ENCODE measurements around the gene KCNG3. TPM values are rescaled to one million over a fixed set of nuclear protein-coding genes. Genes with fewer than 3 reads are reported as not detected.
A peak's percentile ranks its signal among the peaks of the same experiment; 100 is the strongest.

KCNG3 gene, protein sequence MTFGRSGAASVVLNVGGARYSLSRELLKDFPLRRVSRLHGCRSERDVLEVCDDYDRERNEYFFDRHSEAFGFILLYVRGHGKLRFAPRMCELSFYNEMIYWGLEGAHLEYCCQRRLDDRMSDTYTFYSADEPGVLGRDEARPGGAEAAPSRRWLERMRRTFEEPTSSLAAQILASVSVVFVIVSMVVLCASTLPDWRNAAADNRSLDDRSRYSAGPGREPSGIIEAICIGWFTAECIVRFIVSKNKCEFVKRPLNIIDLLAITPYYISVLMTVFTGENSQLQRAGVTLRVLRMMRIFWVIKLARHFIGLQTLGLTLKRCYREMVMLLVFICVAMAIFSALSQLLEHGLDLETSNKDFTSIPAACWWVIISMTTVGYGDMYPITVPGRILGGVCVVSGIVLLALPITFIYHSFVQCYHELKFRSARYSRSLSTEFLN
- 0.17 TPM for polyA plus RNA-seq (2013, experiment 1 of 2)
- polyA plus RNA-seq (2013, experiment 2 of 2), result 0.17 TPM

DNA sequence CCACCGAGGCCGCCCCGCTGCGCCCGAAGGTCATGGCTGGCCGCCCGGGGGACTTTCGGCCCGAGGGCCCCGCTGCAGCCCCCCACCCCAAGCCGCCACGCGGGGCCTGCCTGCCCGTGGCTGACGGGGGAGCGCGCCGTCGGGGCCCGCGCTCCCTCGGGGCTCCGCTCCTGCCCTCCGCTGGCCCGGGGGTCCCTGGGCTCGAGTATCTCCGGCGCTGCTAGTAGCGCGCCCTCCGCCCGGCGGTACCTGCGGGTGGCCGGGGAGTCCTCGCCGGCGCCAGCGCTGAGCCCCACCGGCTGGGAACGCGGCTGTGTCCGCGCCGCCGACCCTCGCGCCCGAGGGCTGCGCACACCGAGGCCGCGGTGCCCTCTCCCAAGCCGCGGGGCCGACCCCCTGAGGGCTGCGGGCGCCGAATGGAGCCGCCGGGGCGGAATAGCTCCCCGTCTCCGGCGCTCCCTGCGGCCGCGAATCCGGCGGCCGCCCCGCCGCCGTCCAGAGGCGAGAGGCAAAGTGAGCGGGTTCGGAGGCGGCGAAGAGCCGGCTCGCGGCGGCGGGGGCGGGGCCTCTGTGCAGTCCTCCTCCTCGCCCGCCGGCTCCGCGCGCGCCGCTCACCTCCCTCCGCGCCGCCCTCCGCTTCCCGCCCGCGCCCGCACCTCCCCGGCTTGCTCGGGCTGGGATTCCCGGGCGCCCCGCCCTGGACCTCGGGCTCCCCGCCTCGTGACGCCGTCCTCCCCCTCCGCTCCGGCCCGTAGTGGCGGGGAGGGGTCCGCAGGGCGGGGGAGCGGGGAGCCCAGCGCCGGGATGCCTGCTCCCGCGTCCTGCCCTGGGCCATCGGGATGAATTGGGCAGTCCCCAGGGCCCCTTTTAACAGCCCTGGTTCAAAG is at the start of gene KCNG3:
KCNG3 (minus strand) TSS at position 515 of the 887 bp plus-strand sequence; CDS start at position 34, 481 bp downstream.
- Histone ChIP-seq H3K4me1 (ENCODE audit: control insufficient read depth in 2 of 2, insufficient read depth in 1 of 2, low read depth in 1 of 2, low read length in 2 of 2) (peaks cover 0 to 4% of the 10 kb centered on the region in 2 donors), H2BK5ac (ENCODE audit: low read length) (no peak within 1 kb of the TSS), H3K27me3 (ENCODE audit: control insufficient read depth in 3 of 3, insufficient read depth in 3 of 3, low read depth in 1 of 3, low read length in 3 of 3) (peaks cover 14 to 74% (median 31%) of the 10 kb centered on the region in 3 experiments), H3K27ac (replicated peaks; ENCODE audit: low read length) (no peak within 1 kb of the TSS), H2AK5ac (ENCODE audit: low read depth, low read length) (peak within 1 kb of the TSS; percentile 28), H3K36me3 (replicated peaks in 1 of 2; ENCODE audit: control insufficient read depth in 2 of 2, insufficient read depth in 2 of 2, low read length in 2 of 2) (no peaks in the 10 kb centered on the region), H3K23ac (ENCODE audit: low read depth, low read length, poor library complexity) (peak within 1 kb of the TSS; percentile 96), H4K8ac (ENCODE audit: low read depth, low read length) (peak within 1 kb of the TSS; percentile 92), H3K14ac (ENCODE audit: low read length) (peak within 1 kb of the TSS; percentile 71), H2BK120ac (ENCODE audit: low read depth, low read length) (peak within 1 kb of the TSS; percentile 47), H2AFZ (ENCODE audit: low read length) (peak within 1 kb of the TSS; percentile 90), H3K4ac (ENCODE audit: low read length) (no peak within 1 kb of the TSS), H3K4me3 (ENCODE audit: low read length in 2 of 2) (peak within 1 kb of the TSS; percentile 47 to 83), H3K9ac (ENCODE audit: low read depth, low read length, poor library complexity) (peak within 1 kb of the TSS; percentile 79), H3K79me1 (ENCODE audit: low read depth, low read length) (peaks cover 4% of the 10 kb centered on the region), H3K4me2 (ENCODE audit: insufficient read depth, low read length, poor library complexity, severe bottlenecking) (peak within 1 kb of the TSS; percentile 98), H2BK15ac (ENCODE audit: low read length) (peak within 1 kb of the TSS; percentile 75), H2BK12ac (ENCODE audit: low read length) (peak within 1 kb of the TSS; percentile 52), H3K9me3 (replicated peaks in 1 of 2; ENCODE audit: control insufficient read depth in 2 of 2, insufficient read depth in 1 of 2, low read depth in 1 of 2, low read length in 2 of 2) (peaks cover 0 to 6% of the 10 kb centered on the region in 2 donors), H3K18ac (ENCODE audit: low read length) (peak within 1 kb of the TSS; percentile 93), H4K91ac (ENCODE audit: low read depth, low read length, poor library complexity) (no peak within 1 kb of the TSS)
- WGBS, 2 donors (ENCODE audit: extremely low coverage in 2 of 2, insufficient read length in 2 of 2, insufficient replicate concordance in 1 of 2), result no CpG with 5 or more reads among the region's 123 CpGs
- peak; percentile 70 for DNase-seq (ENCODE audit: low spot score)

DNA sequence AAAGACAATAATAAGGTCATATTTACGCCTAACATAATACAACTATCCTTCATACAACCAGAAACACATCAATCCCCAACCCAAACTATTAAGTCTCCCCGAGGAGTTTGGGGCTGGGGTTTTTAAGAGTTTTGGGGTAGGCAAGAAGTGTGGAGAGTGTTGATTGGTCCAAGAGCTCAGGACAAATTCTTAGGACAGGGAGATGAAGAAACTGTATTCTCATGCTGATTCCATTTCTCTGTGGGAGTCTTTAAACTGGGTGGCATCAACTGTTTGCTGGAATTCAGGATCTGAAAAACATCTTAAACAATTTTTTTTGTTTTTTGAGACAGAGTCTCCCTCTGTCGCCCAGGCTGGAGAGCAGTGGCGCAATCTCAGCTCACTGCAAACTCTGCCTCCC is 49.1 kb upstream of the KCNG3 start:
- no peak overlapping the region for H3K27ac ChIP-seq (replicated peaks; ENCODE audit: low read length)
- no peak overlapping the region for H4K91ac ChIP-seq (ENCODE audit: low read depth, low read length, poor library complexity)
- no peak overlapping the region for H2BK120ac ChIP-seq (ENCODE audit: low read depth, low read length)
- WGBS, 2 donors (ENCODE audit: extremely low coverage in 2 of 2, insufficient read length in 2 of 2, insufficient replicate concordance in 1 of 2), result no CpG with 5 or more reads among the region's 4 CpGs
- H3K4me2 ChIP-seq (ENCODE audit: insufficient read depth, low read length, poor library complexity, severe bottlenecking), result no peak overlapping the region
- no peak overlapping the region for H3K18ac ChIP-seq (ENCODE audit: low read length)
- H3K4me3 ChIP-seq (ENCODE audit: low read length in 2 of 2), result no peak overlapping the region
- no peaks in the 10 kb centered on the region for H3K36me3 ChIP-seq (replicated peaks in 1 of 2; ENCODE audit: control insufficient read depth in 2 of 2, insufficient read depth in 2 of 2, low read length in 2 of 2)
- H2AFZ ChIP-seq (ENCODE audit: low read length), result no peak overlapping the region
- H2AK5ac ChIP-seq (ENCODE audit: low read depth, low read length), result no peak overlapping the region
- no peak overlapping the region for H4K8ac ChIP-seq (ENCODE audit: low read depth, low read length)
- H3K27me3 ChIP-seq (ENCODE audit: control insufficient read depth in 3 of 3, insufficient read depth in 3 of 3, low read depth in 1 of 3, low read length in 3 of 3), result peaks cover 0 to 5% (median 0%) of the 10 kb centered on the region in 3 experiments
- H3K14ac ChIP-seq (ENCODE audit: low read length), result no peak overlapping the region
- no peak for DNase-seq (ENCODE audit: low spot score)
- no peak overlapping the region for H2BK15ac ChIP-seq (ENCODE audit: low read length)
- peaks cover 0 to 9% of the 10 kb centered on the region in 2 donors for H3K4me1 ChIP-seq (ENCODE audit: control insufficient read depth in 2 of 2, insufficient read depth in 1 of 2, low read depth in 1 of 2, low read length in 2 of 2)
- no peak overlapping the region for H3K23ac ChIP-seq (ENCODE audit: low read depth, low read length, poor library complexity)
- no peak overlapping the region for H3K4ac ChIP-seq (ENCODE audit: low read length)
- no peaks in the 10 kb centered on the region for H3K79me1 ChIP-seq (ENCODE audit: low read depth, low read length)
- H2BK12ac ChIP-seq (ENCODE audit: low read length), result no peak overlapping the region
- no peak overlapping the region for H2BK5ac ChIP-seq (ENCODE audit: low read length)
- no peaks in the 10 kb centered on the region for H3K9me3 ChIP-seq (replicated peaks in 1 of 2; ENCODE audit: control insufficient read depth in 2 of 2, insufficient read depth in 1 of 2, low read depth in 1 of 2, low read length in 2 of 2)
- H3K9ac ChIP-seq (ENCODE audit: low read depth, low read length, poor library complexity), result no peak overlapping the region

DNA sequence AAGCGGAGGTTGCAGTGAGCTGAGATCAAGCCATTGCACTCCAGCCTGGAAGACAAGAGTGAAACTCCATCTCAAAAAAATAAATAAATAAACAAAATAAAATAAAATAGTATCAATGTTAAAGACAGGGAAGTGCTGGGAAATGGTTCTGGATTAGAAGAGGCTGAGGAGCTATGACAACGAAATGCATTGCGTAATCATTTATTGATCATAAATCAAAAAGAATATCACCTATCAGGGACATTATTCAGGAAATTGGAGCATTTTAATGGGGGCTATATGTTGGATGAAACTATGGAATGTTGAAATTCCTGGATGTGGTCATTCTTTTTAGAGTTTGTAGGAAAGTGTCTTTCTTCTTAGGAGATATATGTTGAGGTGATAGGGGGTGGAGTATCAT is 43.7 kb upstream of the KCNG3 start:
- Histone ChIP-seq H2BK15ac (ENCODE audit: low read length) (no peak overlapping the region), H3K9ac (ENCODE audit: low read depth, low read length, poor library complexity) (no peak overlapping the region), H2AK5ac (ENCODE audit: low read depth, low read length) (no peak overlapping the region), H2BK12ac (ENCODE audit: low read length) (no peak overlapping the region), H3K4me1 (ENCODE audit: control insufficient read depth in 2 of 2, insufficient read depth in 1 of 2, low read depth in 1 of 2, low read length in 2 of 2) (peaks cover 0 to 2% of the 10 kb centered on the region in 2 donors), H3K27ac (replicated peaks; ENCODE audit: low read length) (no peak overlapping the region), H4K8ac (ENCODE audit: low read depth, low read length) (no peak overlapping the region), H4K91ac (ENCODE audit: low read depth, low read length, poor library complexity) (no peak overlapping the region), H2BK5ac (ENCODE audit: low read length) (no peak overlapping the region), H3K18ac (ENCODE audit: low read length) (no peak overlapping the region), H3K9me3 (replicated peaks in 1 of 2; ENCODE audit: control insufficient read depth in 2 of 2, insufficient read depth in 1 of 2, low read depth in 1 of 2, low read length in 2 of 2) (no peaks in the 10 kb centered on the region), H3K36me3 (replicated peaks in 1 of 2; ENCODE audit: control insufficient read depth in 2 of 2, insufficient read depth in 2 of 2, low read length in 2 of 2) (no peaks in the 10 kb centered on the region), H3K14ac (ENCODE audit: low read length) (no peak overlapping the region), H3K23ac (ENCODE audit: low read depth, low read length, poor library complexity) (no peak overlapping the region), H3K27me3 (ENCODE audit: control insufficient read depth in 3 of 3, insufficient read depth in 3 of 3, low read depth in 1 of 3, low read length in 3 of 3) (no peaks in the 10 kb centered on the region), H3K4me3 (ENCODE audit: low read length in 2 of 2) (no peak overlapping the region), H3K79me1 (ENCODE audit: low read depth, low read length) (no peaks in the 10 kb centered on the region), H3K4me2 (ENCODE audit: insufficient read depth, low read length, poor library complexity, severe bottlenecking) (no peak overlapping the region), H2AFZ (ENCODE audit: low read length) (no peak overlapping the region), H3K4ac (ENCODE audit: low read length) (no peak overlapping the region), H2BK120ac (ENCODE audit: low read depth, low read length) (no peak overlapping the region)
- DNase-seq (ENCODE audit: low spot score), result no peak
- no CpG with 5 or more reads among the region's 3 CpGs for WGBS, 2 donors (ENCODE audit: extremely low coverage in 2 of 2, insufficient read length in 2 of 2, insufficient replicate concordance in 1 of 2)

DNA sequence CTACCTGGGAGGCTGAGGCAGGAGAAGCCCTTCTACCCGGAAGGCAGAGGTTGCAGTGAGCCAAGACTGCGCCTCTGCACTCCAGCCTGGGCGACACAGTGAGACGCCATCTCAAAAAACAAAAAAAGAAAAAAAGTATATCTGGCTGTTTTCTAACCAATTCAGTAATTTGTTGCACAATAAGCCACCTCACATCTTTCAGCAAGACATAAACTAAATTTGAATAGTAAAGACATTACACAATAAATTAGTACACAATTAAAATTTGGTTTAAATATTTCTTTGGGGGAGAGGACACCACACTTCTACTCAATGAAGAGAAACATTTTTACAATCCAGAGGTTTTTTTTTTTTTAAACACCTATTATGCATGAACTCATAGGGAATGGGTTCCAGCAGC is 38.6 kb upstream of the KCNG3 start:
- Histone ChIP-seq H2BK5ac (ENCODE audit: low read length) (no peak overlapping the region), H3K27me3 (ENCODE audit: control insufficient read depth in 3 of 3, insufficient read depth in 3 of 3, low read depth in 1 of 3, low read length in 3 of 3) (no peaks in the 10 kb centered on the region), H4K8ac (ENCODE audit: low read depth, low read length) (no peak overlapping the region), H2AFZ (ENCODE audit: low read length) (no peak overlapping the region), H3K79me1 (ENCODE audit: low read depth, low read length) (no peaks in the 10 kb centered on the region), H2BK120ac (ENCODE audit: low read depth, low read length) (no peak overlapping the region), H2BK12ac (ENCODE audit: low read length) (no peak overlapping the region), H2AK5ac (ENCODE audit: low read depth, low read length) (no peak overlapping the region), H3K4me3 (ENCODE audit: low read length in 2 of 2) (no peak overlapping the region), H3K27ac (replicated peaks; ENCODE audit: low read length) (no peak overlapping the region), H3K4ac (ENCODE audit: low read length) (no peak overlapping the region), H3K4me1 (ENCODE audit: control insufficient read depth in 2 of 2, insufficient read depth in 1 of 2, low read depth in 1 of 2, low read length in 2 of 2) (no peaks in the 10 kb centered on the region), H3K18ac (ENCODE audit: low read length) (no peak overlapping the region), H3K14ac (ENCODE audit: low read length) (no peak overlapping the region), H2BK15ac (ENCODE audit: low read length) (no peak overlapping the region), H3K36me3 (replicated peaks in 1 of 2; ENCODE audit: control insufficient read depth in 2 of 2, insufficient read depth in 2 of 2, low read length in 2 of 2) (no peaks in the 10 kb centered on the region), H4K91ac (ENCODE audit: low read depth, low read length, poor library complexity) (no peak overlapping the region), H3K4me2 (ENCODE audit: insufficient read depth, low read length, poor library complexity, severe bottlenecking) (no peak overlapping the region), H3K9ac (ENCODE audit: low read depth, low read length, poor library complexity) (no peak overlapping the region), H3K23ac (ENCODE audit: low read depth, low read length, poor library complexity) (no peak overlapping the region), H3K9me3 (replicated peaks in 1 of 2; ENCODE audit: control insufficient read depth in 2 of 2, insufficient read depth in 1 of 2, low read depth in 1 of 2, low read length in 2 of 2) (no peaks in the 10 kb centered on the region)
- no peak for DNase-seq (ENCODE audit: low spot score)
- WGBS, 2 donors (ENCODE audit: extremely low coverage in 2 of 2, insufficient read length in 2 of 2, insufficient replicate concordance in 1 of 2), result no CpG with 5 or more reads among the region's 4 CpGs

Data from neuronal stem cell (in vitro differentiated cells).